CD14-positive monocyte (primary cell): ENCODE measurements around the gene ZSWIM1. TPM values are rescaled to one million over a fixed set of nuclear protein-coding genes. Genes with fewer than 3 reads are reported as not detected.

Experiments
- DNase-seq, 3 donors: peaks; one replicate each; pipeline ENCODE4 v3.0.0-alpha.2; 2011 to 2022
- H2AFZ ChIP-seq: 2 replicates; pipeline ENCODE4 v1.6.0; 2012; ENCODE audit warnings: mild to moderate bottlenecking, low read depth, low read length, inconsistent platforms; ENCODE audit not compliant: insufficient read depth, poor library complexity, severe bottlenecking
- H3K27ac ChIP-seq, 2 donors: 1 replicate in 1 of 2; 2 replicates in 1 of 2; pipeline ENCODE4 v1.5.1; 2012 to 2013; ENCODE audit warnings: low read length in 2 of 2, control low read depth in 1 of 2, inconsistent platforms in 1 of 2, low read depth in 1 of 2, mild to moderate bottlenecking in 1 of 2
- H3K27me3 ChIP-seq, 2 donors: one replicate each; pipeline versions ENCODE4 v1.6.0 to v1.6.1; 2011 to 2013; ENCODE audit warnings: low read length in 2 of 2; ENCODE audit not compliant: control insufficient read depth in 2 of 2, insufficient read depth in 2 of 2
- H3K36me3 ChIP-seq, 2 donors: replicated peaks in 1 of 2; 1 replicate in 1 of 2; 2 replicates in 1 of 2; pipeline versions ENCODE4 v1.5.1 to v1.6.1; 2012 to 2013; ENCODE audit warnings: low read length in 2 of 2, control low read depth in 1 of 2, inconsistent platforms in 1 of 2, mild to moderate bottlenecking in 1 of 2; ENCODE audit not compliant: insufficient read depth in 2 of 2, control insufficient read depth in 1 of 2
- H3K4me1 ChIP-seq, 2 donors: 1 replicate in 1 of 2; 2 replicates in 1 of 2; pipeline versions ENCODE4 v1.5.1 to v1.6.1; 2012 to 2013; ENCODE audit warnings: low read length in 2 of 2, control low read depth in 1 of 2, inconsistent platforms in 1 of 2, mild to moderate bottlenecking in 1 of 2, moderate library complexity in 1 of 2; ENCODE audit not compliant: insufficient read depth in 2 of 2, control insufficient read depth in 1 of 2
- H3K4me2 ChIP-seq: replicated peaks from 2 replicates; pipeline ENCODE3; 2012; ENCODE audit warnings: low read length, moderate library complexity, mild to moderate bottlenecking; ENCODE audit not compliant: poor library complexity, severe bottlenecking; ENCODE audit errors: extremely low read depth
- H3K4me3 ChIP-seq, 3 experiments: fragments of 200-600 bp in 1 of 3; sonication (generic) in 1 of 3; replicated peaks in 1 of 3; 1 replicate in 2 of 3; 2 replicates in 1 of 3; pipeline ENCODE4 v1.5.1; 2011 to 2013; ENCODE audit warnings: low read length in 3 of 3, mild to moderate bottlenecking in 3 of 3, control low read depth in 2 of 3, low read depth in 2 of 3, inconsistent platforms in 1 of 3, moderate library complexity in 1 of 3
- H3K79me2 ChIP-seq: 2 replicates; pipeline ENCODE4 v1.6.0; 2012; ENCODE audit warnings: mild to moderate bottlenecking, control low read depth, inconsistent platforms, low read length, moderate library complexity; ENCODE audit not compliant: insufficient read depth
- H3K9ac ChIP-seq: 2 replicates; pipeline ENCODE4 v1.6.0; 2017; ENCODE audit warnings: low read length, mild to moderate bottlenecking; ENCODE audit not compliant: insufficient read depth, poor library complexity, severe bottlenecking
- H3K9me3 ChIP-seq, 2 donors: replicated peaks in 1 of 2; 1 replicate in 1 of 2; 2 replicates in 1 of 2; pipeline versions ENCODE4 v1.5.1 to v1.6.1; 2012 to 2013; ENCODE audit warnings: low read length in 2 of 2, control low read depth in 1 of 2; ENCODE audit not compliant: control insufficient read depth in 1 of 2, insufficient read depth in 1 of 2
- H4K20me1 ChIP-seq: 2 replicates; pipeline ENCODE4 v1.6.0; 2012; ENCODE audit warnings: mild to moderate bottlenecking, low read length, control low read depth, moderate library complexity; ENCODE audit not compliant: insufficient read depth
- H3K27ac Mint-ChIP-seq, 7 donors: one replicate each; pipeline ENCODE4 v1.8.0; 2020; ENCODE audit warnings: mild to moderate bottlenecking in 7 of 7, mixed read lengths in 7 of 7, moderate library complexity in 6 of 7, inconsistent platforms in 2 of 7
- H3K27me3 Mint-ChIP-seq, 3 donors: one replicate each; pipeline ENCODE4 v1.8.0; 2021 to 2022; ENCODE audit warnings: low read depth in 3 of 3, mild to moderate bottlenecking in 3 of 3, mixed read lengths in 3 of 3, moderate library complexity in 3 of 3, inconsistent platforms in 1 of 3
- H3K36me3 Mint-ChIP-seq, 2 donors: one replicate each; pipeline ENCODE4 v1.8.0; 2020; ENCODE audit warnings: mixed read lengths in 2 of 2, inconsistent platforms in 1 of 2, mild to moderate bottlenecking in 1 of 2
- H3K4me1 Mint-ChIP-seq: one replicate; pipeline ENCODE4 v1.8.0; 2020; ENCODE audit warnings: mild to moderate bottlenecking, mixed read lengths
- H3K4me3 Mint-ChIP-seq, 2 donors: one replicate each; pipeline ENCODE4 v1.8.0; 2020; ENCODE audit warnings: mild to moderate bottlenecking in 2 of 2, mixed read lengths in 2 of 2, moderate library complexity in 1 of 2
- H3K9me3 Mint-ChIP-seq, 7 donors: one replicate each; pipeline ENCODE4 v1.8.0; 2020 to 2022; ENCODE audit warnings: mixed read lengths in 7 of 7, mild to moderate bottlenecking in 6 of 7, moderate library complexity in 6 of 7, inconsistent platforms in 2 of 7
- WGBS: methylation state at CpG from one replicate; pipeline ENCODE4 v1.1.5; 2013; ENCODE audit warnings: missing lambda C conversion rate; ENCODE audit not compliant: insufficient coverage; 5-methylcytosine and 5-hydroxymethylcytosine counted together
- intact Hi-C, 2 donors: fragments of 100-400 bp; cut with micrococcal nuclease; formaldehyde crosslinking; loops; one replicate each; pipeline versions ENCODE4 v1.15.0 to v1.15.1; 2023
- polyA plus RNA-seq, 3 donors: library from polyadenylated mRNA; depleted of rRNA in 1 of 3; unstranded in 2 of 3; stranded (reverse) in 1 of 3; fragments of 300-500 nt in 2 of 3; fragments of >200 nt in 1 of 3; fragmentation: Illumina TruSeq in 2 of 3; gene quantifications; 1 replicate in 2 of 3; 2 replicates in 1 of 3; pipeline ENCODE4 v1.2.3, GENCODE V29; 2012 to 2021
- TF ChIP-seq, protein P1 (sequence below): fragments of 200-600 bp; IDR thresholded peaks from one replicate; pipeline ENCODE4 v1.8.0; 2022; ENCODE audit warnings: antibody characterized with exemption, mild to moderate bottlenecking

ZSWIM1 gene
- polyA plus RNA-seq, 3 donors = 2.5 to 2.6 (median 2.5) TPM

DNA sequence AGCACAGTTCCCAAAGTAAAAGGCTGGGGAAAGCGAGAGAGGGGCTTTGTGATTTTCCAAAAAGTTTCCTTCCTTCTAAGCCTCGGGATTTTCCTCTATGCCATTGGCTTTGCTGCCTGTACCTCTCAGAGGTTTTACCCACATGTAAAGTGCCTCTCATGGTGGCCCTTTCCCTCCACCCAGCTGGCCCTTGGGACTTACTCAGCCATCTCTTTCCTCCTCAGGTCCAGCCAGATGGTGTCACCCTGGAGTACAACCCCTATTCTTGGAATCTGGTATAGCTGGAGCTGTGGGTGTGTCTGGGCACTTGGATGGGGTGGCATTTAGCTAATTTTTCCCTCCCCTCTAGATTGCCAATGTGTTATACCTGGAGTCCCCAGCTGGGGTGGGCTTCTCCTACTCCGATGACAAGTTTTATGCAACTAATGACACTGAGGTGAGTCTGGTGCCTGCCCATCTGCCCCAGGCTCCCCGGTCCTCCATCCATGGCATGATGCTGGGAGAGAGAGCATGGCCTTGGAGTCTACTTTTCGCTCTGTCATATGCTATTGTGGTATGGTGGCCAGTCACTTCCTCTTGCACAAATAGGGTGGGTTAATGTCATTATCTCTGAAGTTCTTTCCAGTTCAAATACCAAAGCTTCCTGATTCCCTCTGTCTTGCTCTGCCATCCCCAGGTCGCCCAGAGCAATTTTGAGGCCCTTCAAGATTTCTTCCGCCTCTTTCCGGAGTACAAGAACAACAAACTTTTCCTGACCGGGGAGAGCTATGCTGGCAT lies 11.2 kb downstream of the ZSWIM1 start:
- peaks cover 27% of the 10 kb centered on the region for H4K20me1 ChIP-seq
- intact Hi-C loops = loop anchor here (2.0 to 5.0 kb wide), 2 partner anchors 19 to 35 kb away; partner anchors contain the start of genes ACOT8 (in 1 of the 2) and ZSWIM3 (in 1 of the 2)
- Mint-ChIP-seq H3K4me1 (peaks cover 33% of the 10 kb centered on the region), H3K27me3 (no peaks in the 10 kb centered on the region), H3K36me3 (peaks cover 41 to 48% of the 10 kb centered on the region in 2 donors), H3K27ac (peak overlapping the region; percentile 84 to 96 (median 90)), H3K4me3 (peak overlapping the region; percentile 91 to 93), H3K9me3 (peaks cover 0 to 2% (median 0%) of the 10 kb centered on the region in 7 donors)
- peak overlapping the region; percentile 59 to 87 for H3K27ac ChIP-seq
- H3K79me2 ChIP-seq = peaks cover 46% of the 10 kb centered on the region
- peak overlapping the region; percentile 99 for H3K4me2 ChIP-seq
- peaks cover 34 to 49% of the 10 kb centered on the region in 2 donors for H3K36me3 ChIP-seq
- H3K27me3 ChIP-seq = no peaks in the 10 kb centered on the region
- peak overlapping the region; percentile 78 for H3K9ac ChIP-seq
- TF ChIP-seq, protein P1, sequence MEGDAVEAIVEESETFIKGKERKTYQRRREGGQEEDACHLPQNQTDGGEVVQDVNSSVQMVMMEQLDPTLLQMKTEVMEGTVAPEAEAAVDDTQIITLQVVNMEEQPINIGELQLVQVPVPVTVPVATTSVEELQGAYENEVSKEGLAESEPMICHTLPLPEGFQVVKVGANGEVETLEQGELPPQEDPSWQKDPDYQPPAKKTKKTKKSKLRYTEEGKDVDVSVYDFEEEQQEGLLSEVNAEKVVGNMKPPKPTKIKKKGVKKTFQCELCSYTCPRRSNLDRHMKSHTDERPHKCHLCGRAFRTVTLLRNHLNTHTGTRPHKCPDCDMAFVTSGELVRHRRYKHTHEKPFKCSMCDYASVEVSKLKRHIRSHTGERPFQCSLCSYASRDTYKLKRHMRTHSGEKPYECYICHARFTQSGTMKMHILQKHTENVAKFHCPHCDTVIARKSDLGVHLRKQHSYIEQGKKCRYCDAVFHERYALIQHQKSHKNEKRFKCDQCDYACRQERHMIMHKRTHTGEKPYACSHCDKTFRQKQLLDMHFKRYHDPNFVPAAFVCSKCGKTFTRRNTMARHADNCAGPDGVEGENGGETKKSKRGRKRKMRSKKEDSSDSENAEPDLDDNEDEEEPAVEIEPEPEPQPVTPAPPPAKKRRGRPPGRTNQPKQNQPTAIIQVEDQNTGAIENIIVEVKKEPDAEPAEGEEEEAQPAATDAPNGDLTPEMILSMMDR = no peak
- DNase-seq = peak; percentile 41 to 66 (median 58)
- no peaks in the 10 kb centered on the region for H3K9me3 ChIP-seq
- peaks cover 36 to 46% of the 10 kb centered on the region in 2 donors for H3K4me1 ChIP-seq
- H3K4me3 ChIP-seq = peak overlapping the region; percentile 62 to 95 (median 72)
- peak overlapping the region; percentile 92 for H2AFZ ChIP-seq
- WGBS = 47% methylated on average over 3 of the region's 9 CpGs

DNA sequence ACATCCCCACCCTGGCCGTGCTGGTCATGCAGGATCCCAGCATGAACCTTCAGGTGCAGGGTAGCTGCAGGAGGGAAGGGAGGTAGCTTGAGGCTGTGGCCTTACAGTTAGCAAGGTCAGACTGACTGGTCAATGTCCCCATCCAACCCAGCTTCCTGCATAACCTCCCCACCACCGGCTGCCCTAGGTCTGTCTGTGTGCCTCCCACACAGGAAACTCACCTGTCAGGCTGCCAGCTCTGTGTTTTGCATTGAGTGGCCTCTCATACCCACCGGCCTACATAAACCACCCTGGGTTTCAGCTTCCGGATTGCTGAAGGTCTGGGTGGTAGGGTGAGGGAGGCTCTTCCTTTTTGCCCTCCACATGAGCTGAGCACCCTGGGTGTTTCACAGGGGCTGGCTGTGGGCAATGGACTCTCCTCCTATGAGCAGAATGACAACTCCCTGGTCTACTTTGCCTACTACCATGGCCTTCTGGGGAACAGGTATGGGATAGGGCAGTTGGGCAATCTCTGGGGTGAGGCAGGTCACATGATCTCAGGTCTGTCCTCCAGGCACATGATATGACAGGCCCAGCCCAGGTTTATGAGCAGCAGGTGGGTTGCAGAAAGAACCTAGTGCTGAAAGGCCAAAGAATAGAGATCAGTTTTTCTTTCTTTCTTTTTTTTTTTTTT lies 11.9 kb downstream of the ZSWIM1 start:
- Mint-ChIP-seq H3K36me3 (peaks cover 44 to 51% of the 10 kb centered on the region in 2 donors), H3K27ac (peak overlapping the region; percentile 84 to 96 (median 90)), H3K9me3 (peaks cover 0 to 2% (median 0%) of the 10 kb centered on the region in 7 donors), H3K4me3 (peak overlapping the region; percentile 91 to 93), H3K27me3 (no peaks in the 10 kb centered on the region), H3K4me1 (peaks cover 33% of the 10 kb centered on the region)
- DNase-seq = no peak
- TF ChIP-seq, protein P1 = no peak
- Histone ChIP-seq H3K27ac (peak overlapping the region; percentile 59 to 87), H3K27me3 (no peaks in the 10 kb centered on the region), H3K9ac (peak overlapping the region; percentile 27), H3K36me3 (peaks cover 41 to 51% of the 10 kb centered on the region in 2 donors), H3K79me2 (peaks cover 47% of the 10 kb centered on the region), H3K4me3 (peak overlapping the region in 2 of 3 experiments; percentile 7 to 95), H2AFZ (no peak overlapping the region), H4K20me1 (peaks cover 33% of the 10 kb centered on the region), H3K4me1 (peaks cover 36 to 46% of the 10 kb centered on the region in 2 donors), H3K9me3 (no peaks in the 10 kb centered on the region), H3K4me2 (peak overlapping the region; percentile 99)
- 20% methylated on average over 1 of the region's 4 CpGs for WGBS
- intact Hi-C loops = loop anchor here (2.0 to 5.0 kb wide), 2 partner anchors 18 to 36 kb away; partner anchors contain the start of genes ACOT8 (in 1 of the 2) and ZSWIM3 (in 1 of the 2)
